ENCODE results near the gene ARHGEF37.

The ARHGEF37 gene

DNA sequence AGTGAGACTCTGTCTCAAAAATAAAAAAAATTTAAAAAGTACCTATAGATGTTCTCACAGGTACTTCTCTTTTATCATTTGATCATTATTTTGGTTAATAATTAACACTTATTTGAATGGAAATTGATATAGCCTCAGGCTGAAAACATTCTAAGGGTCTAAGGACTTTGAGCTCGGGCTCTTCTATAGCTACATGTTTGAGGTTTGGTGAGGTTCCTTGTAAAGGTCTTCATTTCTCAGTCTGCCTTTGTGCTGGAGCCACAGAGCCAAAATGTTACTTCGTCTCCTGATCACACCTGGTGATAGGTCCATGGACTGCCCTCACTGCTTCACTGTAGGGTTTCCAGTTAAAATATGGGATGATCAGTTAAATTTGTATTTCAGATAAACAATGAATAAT is 22.6 kb downstream of the ARHGEF37 start:
- no peak for DNase-seq (ENCODE audit: low spot score)

DNA sequence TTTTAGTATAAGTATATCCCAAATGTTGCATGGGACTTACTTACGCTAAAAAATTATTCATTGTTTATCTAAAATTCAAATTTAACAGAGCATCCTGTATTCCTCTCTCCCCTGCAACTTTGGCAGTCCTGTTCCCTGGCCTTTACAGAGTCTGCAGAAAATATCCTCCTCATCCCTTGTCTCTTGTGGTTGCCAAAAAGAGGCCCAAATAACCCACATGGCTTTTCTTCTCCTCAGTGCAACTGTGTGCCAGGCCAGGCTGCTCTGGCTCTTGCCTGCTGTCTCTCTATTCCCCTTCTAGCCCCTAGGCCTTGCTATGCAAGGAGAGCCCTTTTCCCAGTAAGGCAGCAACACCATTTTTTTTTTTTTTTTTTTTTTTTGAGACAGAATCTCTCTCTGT is 23.0 kb downstream of the ARHGEF37 start:
- DNase-seq (ENCODE audit: low spot score), result no peak

DNA sequence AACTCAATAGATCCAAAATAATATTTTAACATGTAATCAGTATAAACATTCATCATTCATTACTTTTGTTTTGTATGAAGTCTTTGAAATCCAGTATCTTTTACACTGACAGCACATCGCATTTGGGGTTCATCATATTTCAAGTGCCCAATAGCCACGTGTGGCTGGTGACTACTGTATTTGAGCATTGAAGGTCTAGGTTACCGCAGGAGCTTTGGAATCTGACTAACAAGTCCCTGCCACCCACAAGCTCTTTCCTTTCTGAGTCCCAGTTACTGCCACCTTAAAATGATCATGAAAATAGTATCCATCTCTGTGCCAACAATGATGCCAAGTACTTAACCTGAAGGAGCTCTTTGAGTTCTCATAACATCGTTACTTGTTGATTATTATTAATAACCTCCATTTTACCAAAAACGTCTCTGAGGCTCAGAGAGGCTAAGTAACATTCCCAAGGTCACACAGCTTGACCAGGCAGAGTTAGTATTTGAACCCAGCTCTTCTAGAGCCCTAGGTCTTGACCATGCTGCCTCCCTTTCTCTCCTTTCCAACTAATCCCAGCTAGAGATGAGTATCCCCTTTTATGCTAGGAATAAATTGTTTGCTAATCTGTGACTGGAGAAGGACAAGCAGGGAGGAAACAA is 24.2 kb downstream of the ARHGEF37 start:
- no peak for DNase-seq (ENCODE audit: low spot score)

DNA sequence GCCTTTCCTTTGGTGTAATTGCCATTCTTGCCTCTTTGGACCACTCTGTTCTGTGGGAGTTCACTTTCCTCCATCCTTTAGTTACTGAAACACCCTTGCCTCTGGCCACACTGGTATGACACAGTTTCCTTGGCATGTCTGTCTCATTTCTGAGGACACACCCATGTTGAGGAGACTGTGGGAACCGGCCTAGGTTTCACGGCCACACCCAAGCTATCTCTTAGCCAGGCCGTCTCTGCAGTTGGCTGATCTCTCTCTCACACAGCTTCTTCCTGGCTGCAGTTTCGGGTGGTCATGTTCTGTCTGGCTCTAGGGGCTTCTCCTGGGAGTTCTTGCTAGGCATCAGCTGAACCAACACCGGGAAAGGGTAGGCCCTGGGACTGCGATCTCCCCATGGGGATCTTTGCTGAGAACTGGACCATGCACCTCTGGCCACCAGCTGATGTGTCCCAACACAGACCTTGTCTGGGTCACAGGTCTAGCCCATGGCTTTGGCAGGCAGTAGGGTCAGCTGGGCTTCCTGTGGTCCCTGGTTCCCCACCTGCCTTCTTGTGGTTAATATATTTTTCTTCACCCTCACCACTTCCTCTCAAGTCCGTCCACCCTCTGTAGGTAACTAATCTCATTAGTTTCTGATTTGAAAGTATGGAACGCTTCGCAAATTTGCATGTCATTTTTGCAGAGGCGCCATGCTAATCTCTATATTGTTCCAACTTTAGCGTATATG is 24.9 kb downstream of the ARHGEF37 start:
- DNase-seq (ENCODE audit: low spot score), result peak; percentile 95

- no peak for DNase-seq (ENCODE audit: low spot score)
These were observed 27.7 kb downstream of the ARHGEF37 start for GRCh38 chr5:149608936-149609545.

DNA sequence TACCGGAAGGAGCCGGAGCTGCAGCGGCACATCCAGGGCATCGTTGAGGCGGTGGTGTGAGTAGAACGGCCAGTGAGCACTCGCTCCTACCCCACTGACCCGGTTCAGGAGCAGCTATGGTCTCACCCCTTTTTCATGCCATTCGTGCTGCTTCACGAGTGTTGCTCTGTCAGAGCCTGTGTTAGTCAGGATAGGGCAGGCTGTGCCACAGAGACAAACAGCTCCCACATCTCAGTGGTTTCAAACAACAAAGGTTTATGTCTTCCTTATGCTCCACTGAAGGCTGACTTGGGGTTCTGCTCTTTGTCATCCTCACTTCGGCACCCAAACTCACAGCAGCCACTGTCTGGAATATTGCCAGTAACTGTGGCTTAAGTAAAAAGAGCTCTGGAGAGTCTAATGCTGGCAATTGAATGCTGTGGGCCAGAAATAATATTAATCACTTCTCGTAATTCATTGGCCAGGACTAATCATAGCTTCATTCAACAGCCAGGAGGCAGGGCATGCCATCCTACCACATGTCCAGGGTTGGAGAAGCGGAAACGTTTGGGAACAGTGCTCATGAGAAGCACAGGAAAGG is 28.4 kb downstream of the ARHGEF37 start:
- DNase-seq (ENCODE audit: low spot score), result no peak

- DNase-seq (ENCODE audit: low spot score), result no peak
These were observed 29.4 kb downstream of the ARHGEF37 start for GRCh38 chr5:149610589-149611255.

DNA sequence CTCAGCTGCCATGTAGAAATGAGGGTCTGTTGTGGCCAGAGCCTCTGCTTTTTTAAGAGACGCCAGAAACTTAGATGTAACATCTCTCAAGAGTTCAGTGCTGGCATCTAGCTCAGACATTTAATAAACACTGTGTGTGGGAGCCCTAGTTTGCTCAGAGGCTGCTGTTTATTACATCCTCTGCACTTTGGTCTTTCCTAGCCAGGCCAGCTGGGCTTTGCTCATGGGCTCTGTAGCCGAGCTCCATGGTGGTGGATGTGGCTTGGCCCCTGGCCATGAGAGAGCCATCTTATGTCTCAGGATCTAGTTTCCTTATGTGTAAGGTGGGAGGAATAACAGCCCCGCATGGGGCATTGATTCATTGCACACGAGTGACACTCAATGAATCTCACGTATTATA is 30.0 kb downstream of the ARHGEF37 start:
- DNase-seq (ENCODE audit: low spot score), result peak; percentile 48

DNA sequence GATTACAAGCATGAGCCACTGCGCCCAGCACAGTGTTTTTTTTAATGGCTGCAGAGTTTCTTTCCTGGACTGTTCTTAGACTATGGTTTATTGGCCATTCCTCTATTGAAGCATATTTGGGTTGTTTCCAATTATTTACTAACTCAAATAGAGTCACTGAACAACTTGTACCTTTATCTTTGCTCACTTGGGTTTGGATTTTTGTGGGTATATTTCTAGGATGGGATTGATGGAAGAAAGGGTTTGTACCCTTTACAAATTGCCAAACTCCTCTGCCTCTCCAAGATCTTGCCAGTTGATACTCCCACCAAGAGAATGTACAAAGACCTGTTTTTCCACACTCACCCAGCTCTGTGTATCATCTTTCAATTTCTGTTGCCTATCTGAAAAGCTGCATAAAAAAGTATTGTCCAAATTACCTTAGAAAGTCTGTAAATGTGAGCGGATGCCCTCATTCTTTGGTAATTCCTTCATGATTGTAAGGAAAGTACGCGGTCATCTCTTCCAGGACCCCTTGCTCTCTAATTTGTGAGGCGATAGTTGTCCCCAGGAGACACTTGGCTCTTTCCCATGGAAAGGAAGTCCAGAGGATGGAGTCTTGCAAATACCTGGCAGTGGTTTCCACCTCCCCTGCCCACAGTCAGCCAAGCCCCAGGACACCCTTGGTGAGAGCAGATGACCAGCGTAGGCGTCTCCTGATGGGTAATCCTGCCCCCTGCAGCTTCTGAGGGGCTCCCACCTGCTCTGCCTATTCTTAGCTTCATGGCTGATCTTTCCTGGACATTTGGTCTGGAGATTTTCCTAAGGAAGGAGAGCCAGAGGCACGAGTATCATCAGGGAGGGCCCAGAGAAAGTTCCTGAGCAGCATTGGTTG is 33.0 kb downstream of the ARHGEF37 start:
- DNase-seq (ENCODE audit: low spot score), result no peak

DNA sequence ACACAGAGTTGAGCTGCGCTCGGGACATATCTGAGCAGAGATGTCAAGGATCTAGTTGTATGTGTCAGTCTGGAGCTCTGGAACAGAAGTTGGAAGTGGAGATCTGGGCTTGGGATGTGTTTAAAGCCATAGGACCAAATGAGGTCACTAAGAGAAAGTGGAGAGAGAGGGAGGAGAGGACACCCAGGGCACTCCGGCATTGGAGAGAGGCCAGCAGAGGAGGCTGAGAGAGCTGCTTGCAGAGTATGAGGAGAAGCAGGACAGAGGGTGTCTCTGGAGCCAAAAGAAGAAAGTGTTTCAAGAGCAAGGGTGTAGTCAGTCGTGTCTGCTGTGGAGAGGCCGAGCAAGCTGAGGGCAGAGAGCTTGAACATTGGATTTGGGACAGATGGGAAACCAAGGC is 34.7 kb downstream of the ARHGEF37 start:
- no peak for DNase-seq (ENCODE audit: low spot score)

GRCh38 chr5:149616727-149617285 is 35.5 kb downstream of the ARHGEF37 start:
- DNase-seq (ENCODE audit: low spot score), result no peak

DNA sequence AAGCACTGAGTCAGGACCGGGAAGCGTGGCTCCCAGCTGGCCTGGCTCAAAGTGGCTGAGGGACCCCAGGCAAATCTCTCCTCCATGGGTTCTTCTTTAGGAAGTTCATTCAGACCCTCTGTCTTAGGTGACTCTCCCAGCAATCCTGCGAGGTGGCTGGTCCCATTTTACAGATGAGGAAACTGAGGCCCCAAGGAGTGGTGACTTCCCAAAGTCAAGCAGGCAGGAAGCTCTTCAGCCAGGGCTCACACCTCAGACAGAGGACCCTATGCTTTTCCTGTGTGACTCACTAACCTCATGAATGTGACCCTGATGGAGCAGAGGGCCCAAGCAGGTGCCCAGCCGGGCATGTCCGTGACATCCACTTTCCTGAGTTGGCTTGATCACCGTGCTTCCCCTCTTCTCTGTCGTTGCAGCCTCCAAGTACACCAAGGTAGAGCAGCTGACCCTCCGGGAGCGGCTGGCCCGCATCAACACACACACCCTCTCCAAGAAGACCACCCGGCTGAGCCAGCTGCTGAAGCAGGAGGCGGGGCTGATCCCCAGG is 36.5 kb downstream of the ARHGEF37 start:
- DNase-seq (ENCODE audit: low spot score), result no peak

- DNase-seq (ENCODE audit: low spot score), result peak; percentile 84
These were observed 37.4 kb downstream of the ARHGEF37 start for GRCh38 chr5:149618581-149619248.

- DNase-seq (ENCODE audit: low spot score), result no peak
These were observed 40.3 kb downstream of the ARHGEF37 start for GRCh38 chr5:149621415-149622098.

- DNase-seq (ENCODE audit: low spot score), result no peak
These were observed 41.2 kb downstream of the ARHGEF37 start for GRCh38 chr5:149622466-149622865.

DNA sequence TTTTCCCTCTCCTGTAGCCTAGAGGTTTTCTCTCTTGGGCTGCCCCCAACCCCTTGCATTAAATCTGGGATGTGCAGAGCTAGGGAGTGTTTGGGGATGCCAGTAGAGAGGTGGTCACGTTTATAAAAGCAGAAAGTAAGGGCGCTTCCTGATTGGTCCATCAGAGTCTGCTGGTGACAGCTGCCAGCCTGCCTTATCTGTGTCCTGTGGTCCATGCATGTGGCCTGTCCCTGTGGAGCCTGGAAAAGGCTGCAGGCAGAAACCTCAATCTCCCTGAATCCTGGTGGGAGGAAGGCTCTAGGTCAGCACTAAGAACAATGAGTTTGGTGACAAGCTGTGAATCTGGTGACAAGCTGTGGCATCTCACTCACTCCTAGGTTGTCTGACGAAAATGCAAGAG is 42.2 kb downstream of the ARHGEF37 start:
- no peak for DNase-seq (ENCODE audit: low spot score)

GRCh38 chr5:149627070-149627469 is 45.8 kb downstream of the ARHGEF37 start:
- no peak for DNase-seq (ENCODE audit: low spot score)

DNA sequence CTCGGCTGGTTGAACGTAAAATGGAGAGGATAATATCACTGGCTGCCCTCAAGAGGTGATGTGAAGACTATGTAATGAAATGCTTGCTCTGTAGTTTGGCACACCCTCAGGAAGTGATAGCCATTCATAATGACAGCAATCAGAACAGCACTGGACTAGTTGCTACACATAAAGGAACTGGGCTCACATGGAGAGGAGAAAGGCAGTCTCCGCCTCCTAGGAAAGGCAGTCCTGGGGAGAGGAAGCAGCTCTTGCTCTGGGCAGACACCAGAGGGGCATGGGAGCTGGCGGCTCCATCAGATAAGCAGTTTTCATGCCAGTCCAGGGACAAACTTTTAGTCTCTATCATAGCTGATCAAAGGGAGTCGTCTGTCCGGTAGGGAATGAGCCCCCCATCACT is 46.9 kb downstream of the ARHGEF37 start:
- DNase-seq (ENCODE audit: low spot score), result no peak

DNA sequence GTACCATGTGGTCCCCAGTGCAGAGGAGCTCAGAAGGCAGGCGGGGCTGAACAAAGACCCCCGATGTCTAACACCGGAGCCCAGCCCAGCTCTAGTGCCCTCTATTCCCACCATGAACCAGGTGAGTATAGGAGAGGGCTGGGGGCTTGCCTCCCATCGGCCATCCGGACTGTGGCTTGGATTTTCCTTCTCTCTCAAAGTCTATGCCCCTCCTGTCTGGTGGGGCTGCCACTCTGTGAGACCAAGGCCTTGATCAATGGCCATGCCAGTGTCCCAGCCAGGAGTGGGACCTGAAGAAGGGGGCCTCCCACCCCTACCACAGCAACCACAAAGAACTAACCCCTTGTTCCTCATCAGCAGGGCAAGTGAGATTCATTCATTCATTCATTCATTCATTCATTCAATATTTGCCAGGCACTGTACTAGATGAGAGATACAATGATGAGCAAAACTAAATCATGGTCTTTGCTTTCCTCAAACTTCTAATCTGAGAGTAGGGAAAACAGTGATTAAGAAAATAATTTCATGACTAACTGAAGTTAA is 47.6 kb downstream of the ARHGEF37 start:
- no peak for DNase-seq (ENCODE audit: low spot score)
